GM18505 (cell line): ENCODE measurements around the gene GLMN.
"Not testable (repeated sequence)": the region's sequence is repeated elsewhere in the genome, so short reads cannot be mapped to it uniquely, and the experiment has no call there.

Experiments used
- ATAC-seq: cut with Tn5 transposase; IDR thresholded peaks from one replicate; pipeline ENCODE4 v1.9.1; 2021; ENCODE audit not compliant: unreplicated experiment
- POLR2A ChIP-seq: IDR thresholded peaks from 4 replicates; pipeline ENCODE4 v1.6.1; 2011; ENCODE audit warnings: borderline replicate concordance; ENCODE audit not compliant: insufficient read depth, insufficient read length; ENCODE audit errors: extremely low read depth

The GLMN gene

GRCh38 chr1:92317836-92318493 lies 19.2 kb upstream of the GLMN start:
- TF ChIP-seq POLR2A = no peak
- no peak for ATAC-seq

- ATAC-seq = no peak
- TF ChIP-seq POLR2A = no peak
Observed at GRCh38 chr1:92315766-92316599, 17.2 kb upstream of the GLMN start.

GRCh38 chr1:92314024-92314423 lies 15.2 kb upstream of the GLMN start:
- TF ChIP-seq POLR2A = no peak
- ATAC-seq = no peak

GRCh38 chr1:92310185-92310597 lies 11.4 kb upstream of the GLMN start:
- TF ChIP-seq POLR2A = no peak
- ATAC-seq = no peak

- ATAC-seq = no peak
- TF ChIP-seq POLR2A = no peak
Observed at GRCh38 chr1:92307980-92308379, 9.2 kb upstream of the GLMN start.

- no peak for TF ChIP-seq POLR2A
- ATAC-seq = no peak
Observed at GRCh38 chr1:92306020-92306419, 7.2 kb upstream of the GLMN start.

GRCh38 chr1:92301021-92301420 lies 2.2 kb upstream of the GLMN start:
- no peak for ATAC-seq
- TF ChIP-seq POLR2A = no peak

GRCh38 chr1:92299477-92300150 lies 827 bp upstream of the GLMN start:
- no peak for TF ChIP-seq POLR2A
- ATAC-seq = no peak

- no peak for TF ChIP-seq POLR2A
- no peak for ATAC-seq
Observed at GRCh38 chr1:92298213-92298572, 594 bp downstream of the GLMN start.

GRCh38 chr1:92291372-92291999 lies 7.3 kb downstream of the GLMN start:
- no peak for TF ChIP-seq POLR2A

GRCh38 chr1:92281411-92281810 lies 17.4 kb downstream of the GLMN start:
- not testable (repeated sequence) for ATAC-seq

More at GRCh38 chr1:92291372-92291999, 7.3 kb downstream of the GLMN start:
- ATAC-seq = no peak

GRCh38 chr1:92279781-92280180 lies 19.0 kb downstream of the GLMN start:
- not testable (repeated sequence) for ATAC-seq

- no peak for TF ChIP-seq POLR2A
- ATAC-seq = no peak
Observed at GRCh38 chr1:92277105-92277723, 21.6 kb downstream of the GLMN start.
